HEK293 (cell line): Measurements from ENCODE around the gene MAN2A2.

Experiments
- BCL11B ChIP-seq: fragments of 450-650 bp; formaldehyde crosslinking; IDR thresholded peaks from 2 replicates; pipeline ENCODE4 v1.5.1; 2016; ENCODE audit warnings: low read depth, missing biosample characterization, missing genetic modification characterization
- MEIS1 ChIP-seq: sonication (generic); formaldehyde crosslinking; IDR thresholded peaks from 2 replicates; pipeline ENCODE4 v1.8.1; 2022; ENCODE audit warnings: missing genetic modification reagents, mild to moderate bottlenecking, borderline replicate concordance
- PRDM1 ChIP-seq: fragments of 450-650 bp; formaldehyde crosslinking; IDR thresholded peaks from 2 replicates; pipeline ENCODE4; 2016; ENCODE audit warnings: missing biosample characterization, missing genetic modification characterization
- REPIN1 ChIP-seq: fragments of 450-650 bp; formaldehyde crosslinking; IDR thresholded peaks from 2 replicates; pipeline ENCODE4 v1.5.1; 2017; ENCODE audit warnings: missing biosample characterization, missing genetic modification characterization, low read depth
- ZBTB20 ChIP-seq: fragments of 450-650 bp; formaldehyde crosslinking; IDR thresholded peaks from 2 replicates; pipeline ENCODE4 v1.5.1; 2016; ENCODE audit warnings: missing biosample characterization, missing genetic modification characterization
- ZFP41 ChIP-seq: fragments of 450-650 bp; formaldehyde crosslinking; IDR thresholded peaks from 2 replicates; pipeline ENCODE4 v1.5.1; 2016; ENCODE audit warnings: missing biosample characterization, missing genetic modification characterization, borderline replicate concordance
- ZIC2 ChIP-seq: fragments of 450-650 bp; formaldehyde crosslinking; IDR thresholded peaks from 2 replicates; pipeline ENCODE4 v1.5.1; 2016; ENCODE audit warnings: missing biosample characterization, missing genetic modification characterization
- ZNF155 ChIP-seq: fragments of 450-650 bp; formaldehyde crosslinking; IDR thresholded peaks from 2 replicates; pipeline ENCODE4 v1.5.1; 2016; ENCODE audit warnings: missing biosample characterization, missing genetic modification characterization
- ZNF169 ChIP-seq: fragments of 450-650 bp; formaldehyde crosslinking; IDR thresholded peaks from 2 replicates; pipeline ENCODE4 v1.5.1; 2016; ENCODE audit warnings: missing biosample characterization, missing genetic modification characterization
- ZNF24 ChIP-seq: fragments of 450-650 bp; formaldehyde crosslinking; IDR thresholded peaks from 2 replicates; pipeline ENCODE4 v1.5.1; 2016; ENCODE audit warnings: missing biosample characterization, missing genetic modification characterization
- ZNF341 ChIP-seq: fragments of 450-650 bp; formaldehyde crosslinking; IDR thresholded peaks from 2 replicates; pipeline ENCODE4; 2016; ENCODE audit warnings: low read depth, missing biosample characterization, missing genetic modification characterization
- ZNF354C ChIP-seq: fragments of 450-650 bp; formaldehyde crosslinking; IDR thresholded peaks from 2 replicates; pipeline ENCODE4 v1.5.1; 2016; ENCODE audit warnings: missing biosample characterization, missing genetic modification characterization, low read depth, borderline replicate concordance
- ZNF423 ChIP-seq: fragments of 450-650 bp; formaldehyde crosslinking; IDR thresholded peaks from 2 replicates; pipeline ENCODE4 v1.5.1; 2016; ENCODE audit warnings: missing biosample characterization, missing genetic modification characterization
- ZNF473 ChIP-seq: fragments of 450-650 bp; formaldehyde crosslinking; IDR thresholded peaks from 2 replicates; pipeline ENCODE4 v1.5.1; 2017; ENCODE audit warnings: missing biosample characterization, missing genetic modification characterization
- ZNF555 ChIP-seq: fragments of 450-650 bp; formaldehyde crosslinking; conservative IDR thresholded peaks from 2 replicates; pipeline ENCODE4 v1.5.1; 2017; ENCODE audit warnings: missing biosample characterization, mild to moderate bottlenecking, missing genetic modification characterization, inconsistent platforms
- ZNF561 ChIP-seq: fragments of 450-650 bp; IDR thresholded peaks from 2 replicates; pipeline ENCODE4 v1.5.1; 2018; ENCODE audit warnings: missing biosample characterization, missing genetic modification characterization, borderline replicate concordance
- ZNF629 ChIP-seq: fragments of 450-650 bp; formaldehyde crosslinking; IDR thresholded peaks from 2 replicates; pipeline ENCODE4 v1.5.1; 2017; ENCODE audit warnings: missing biosample characterization, missing genetic modification characterization
- ZNF658 ChIP-seq: fragments of 450-650 bp; formaldehyde crosslinking; IDR thresholded peaks from 2 replicates; pipeline ENCODE4; 2016; ENCODE audit warnings: missing biosample characterization, missing genetic modification characterization
- ZNF660 ChIP-seq: fragments of 450-650 bp; IDR thresholded peaks from 2 replicates; pipeline ENCODE4 v1.5.1; 2018; ENCODE audit warnings: missing biosample characterization, mild to moderate bottlenecking, missing genetic modification characterization
- ZNF664 ChIP-seq: fragments of 450-650 bp; formaldehyde crosslinking; IDR thresholded peaks from 2 replicates; pipeline ENCODE4 v1.5.1; 2016; ENCODE audit warnings: missing biosample characterization, missing genetic modification characterization
- ZNF768 ChIP-seq: fragments of 450-650 bp; formaldehyde crosslinking; IDR thresholded peaks from 2 replicates; pipeline ENCODE4 v1.5.1; 2018; ENCODE audit warnings: missing biosample characterization, mild to moderate bottlenecking, missing genetic modification characterization
- ZSCAN30 ChIP-seq: fragments of 450-650 bp; IDR thresholded peaks from 2 replicates; pipeline ENCODE4 v1.5.1; 2018; ENCODE audit warnings: missing biosample characterization, mild to moderate bottlenecking, missing genetic modification characterization, moderate library complexity
- TF ChIP-seq, protein P1 (sequence below): fragments of 450-650 bp; IDR thresholded peaks from 2 replicates; pipeline ENCODE4 v1.5.1; 2018; ENCODE audit warnings: missing biosample characterization, missing genetic modification characterization
- TF ChIP-seq, protein P2 (sequence below): fragments of 450-650 bp; formaldehyde crosslinking; IDR thresholded peaks from 2 replicates; pipeline ENCODE4 v1.5.1; 2017; ENCODE audit warnings: missing biosample characterization, missing genetic modification characterization
- TF ChIP-seq, protein P3 (sequence below): fragments of 450-650 bp; formaldehyde crosslinking; IDR thresholded peaks from 2 replicates; pipeline ENCODE4; 2016; ENCODE audit warnings: missing biosample characterization, missing genetic modification characterization

MAN2A2 gene

GRCh38 chr15:90954712-90955623 lies 51.9 kb downstream of the MAN2A2 start, which contains the start of gene RCCD1 (continued):
- TF ChIP-seq, protein P1, sequence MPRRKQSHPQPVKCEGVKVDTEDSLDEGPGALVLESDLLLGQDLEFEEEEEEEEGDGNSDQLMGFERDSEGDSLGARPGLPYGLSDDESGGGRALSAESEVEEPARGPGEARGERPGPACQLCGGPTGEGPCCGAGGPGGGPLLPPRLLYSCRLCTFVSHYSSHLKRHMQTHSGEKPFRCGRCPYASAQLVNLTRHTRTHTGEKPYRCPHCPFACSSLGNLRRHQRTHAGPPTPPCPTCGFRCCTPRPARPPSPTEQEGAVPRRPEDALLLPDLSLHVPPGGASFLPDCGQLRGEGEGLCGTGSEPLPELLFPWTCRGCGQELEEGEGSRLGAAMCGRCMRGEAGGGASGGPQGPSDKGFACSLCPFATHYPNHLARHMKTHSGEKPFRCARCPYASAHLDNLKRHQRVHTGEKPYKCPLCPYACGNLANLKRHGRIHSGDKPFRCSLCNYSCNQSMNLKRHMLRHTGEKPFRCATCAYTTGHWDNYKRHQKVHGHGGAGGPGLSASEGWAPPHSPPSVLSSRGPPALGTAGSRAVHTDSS (tag by site-specific recombination) = no peak
- peak; percentile 48; the same call in 1 of the 2 replicates for TF ChIP-seq ZNF561
- TF ChIP-seq, protein P2, sequence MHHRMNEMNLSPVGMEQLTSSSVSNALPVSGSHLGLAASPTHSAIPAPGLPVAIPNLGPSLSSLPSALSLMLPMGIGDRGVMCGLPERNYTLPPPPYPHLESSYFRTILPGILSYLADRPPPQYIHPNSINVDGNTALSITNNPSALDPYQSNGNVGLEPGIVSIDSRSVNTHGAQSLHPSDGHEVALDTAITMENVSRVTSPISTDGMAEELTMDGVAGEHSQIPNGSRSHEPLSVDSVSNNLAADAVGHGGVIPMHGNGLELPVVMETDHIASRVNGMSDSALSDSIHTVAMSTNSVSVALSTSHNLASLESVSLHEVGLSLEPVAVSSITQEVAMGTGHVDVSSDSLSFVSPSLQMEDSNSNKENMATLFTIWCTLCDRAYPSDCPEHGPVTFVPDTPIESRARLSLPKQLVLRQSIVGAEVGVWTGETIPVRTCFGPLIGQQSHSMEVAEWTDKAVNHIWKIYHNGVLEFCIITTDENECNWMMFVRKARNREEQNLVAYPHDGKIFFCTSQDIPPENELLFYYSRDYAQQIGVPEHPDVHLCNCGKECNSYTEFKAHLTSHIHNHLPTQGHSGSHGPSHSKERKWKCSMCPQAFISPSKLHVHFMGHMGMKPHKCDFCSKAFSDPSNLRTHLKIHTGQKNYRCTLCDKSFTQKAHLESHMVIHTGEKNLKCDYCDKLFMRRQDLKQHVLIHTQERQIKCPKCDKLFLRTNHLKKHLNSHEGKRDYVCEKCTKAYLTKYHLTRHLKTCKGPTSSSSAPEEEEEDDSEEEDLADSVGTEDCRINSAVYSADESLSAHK (tag by site-specific recombination) = no peak
- TF ChIP-seq ZNF341 (tag by site-specific recombination) = no peak
- TF ChIP-seq ZNF555 (tag by site-specific recombination) = no peak
- TF ChIP-seq ZNF155 = no peak
- TF ChIP-seq ZNF354C = no peak
- peak; percentile 95 for TF ChIP-seq ZSCAN30 (tag by site-specific recombination)
- TF ChIP-seq ZNF24 (tag by site-specific recombination) = peak; percentile 85; the same call in 1 of the 2 replicates
- peak; percentile 35 for TF ChIP-seq ZIC2 (tag by site-specific recombination)
- TF ChIP-seq ZBTB20 (tag by site-specific recombination) = peak; percentile 97
- TF ChIP-seq ZNF423 (tag by site-specific recombination) = no peak; the same call in 1 of the 2 replicates
- peak; percentile 74; the same call in 1 of the 2 replicates for TF ChIP-seq BCL11B (tag by site-specific recombination)
- TF ChIP-seq ZNF169 (tag by site-specific recombination) = no peak
- TF ChIP-seq ZNF768 (tag by site-specific recombination) = no peak
- no peak for TF ChIP-seq PRDM1 (tag by site-specific recombination)
- TF ChIP-seq MEIS1 (CRISPR knock-in tag) = no peak
- no peak for TF ChIP-seq ZNF664 (tag by site-specific recombination)
- TF ChIP-seq ZFP41 (tag by site-specific recombination) = no peak
- no peak for TF ChIP-seq ZNF658
- peak; percentile 67 for TF ChIP-seq ZNF660 (tag by site-specific recombination)
- no peak for TF ChIP-seq REPIN1 (tag by site-specific recombination)
- TF ChIP-seq ZNF473 (tag by site-specific recombination) = no peak
- peak; percentile 86 for TF ChIP-seq ZNF629
- TF ChIP-seq, protein P3, sequence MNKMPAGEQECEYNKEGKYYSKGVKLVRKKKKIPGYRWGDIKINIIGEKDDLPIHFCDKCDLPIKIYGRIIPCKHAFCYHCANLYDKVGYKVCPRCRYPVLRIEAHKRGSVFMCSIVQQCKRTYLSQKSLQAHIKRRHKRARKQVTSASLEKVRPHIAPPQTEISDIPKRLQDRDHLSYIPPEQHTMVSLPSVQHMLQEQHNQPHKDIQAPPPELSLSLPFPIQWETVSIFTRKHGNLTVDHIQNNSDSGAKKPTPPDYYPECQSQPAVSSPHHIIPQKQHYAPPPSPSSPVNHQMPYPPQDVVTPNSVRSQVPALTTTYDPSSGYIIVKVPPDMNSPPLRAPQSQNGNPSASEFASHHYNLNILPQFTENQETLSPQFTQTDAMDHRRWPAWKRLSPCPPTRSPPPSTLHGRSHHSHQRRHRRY (tag by site-specific recombination) = no peak
